ENCODE results near the gene TMEM72. TPM values are rescaled to one million over a fixed set of nuclear protein-coding genes. Genes with fewer than 3 reads are reported as not detected.

Gene TMEM72
- not detected for total RNA-seq (ENCODE audit: unreplicated experiment)
- long read RNA-seq, result 0 reads

DNA sequence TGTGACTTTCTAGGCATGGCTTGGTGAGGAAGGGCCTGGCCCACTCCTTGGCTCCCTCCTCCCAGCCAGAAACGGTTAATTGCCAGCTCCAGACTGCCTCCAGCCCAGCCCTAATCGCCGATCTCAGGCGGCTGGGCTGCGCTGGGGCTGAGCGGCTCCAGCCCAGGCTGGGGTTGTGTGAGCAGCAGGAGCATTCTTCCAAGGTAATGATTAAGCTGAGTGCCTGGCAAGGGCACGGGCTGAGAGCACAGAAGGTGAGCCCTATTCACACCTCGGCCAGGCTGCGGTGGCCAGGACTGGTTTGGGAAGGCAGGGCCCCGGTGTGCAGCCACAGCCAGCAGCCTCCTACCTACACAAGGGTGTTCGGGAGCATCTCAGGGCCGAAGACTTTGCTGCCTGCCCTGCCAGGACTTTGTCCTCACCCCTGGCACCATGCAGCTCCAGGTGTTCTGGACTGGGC, at the start of gene TMEM72:
Gene TMEM72 (plus strand): TSS at position 257 of the 460 bp plus-strand sequence. CDS start 176 bp downstream, at position 433.
- TF ChIP-seq, protein P1, sequence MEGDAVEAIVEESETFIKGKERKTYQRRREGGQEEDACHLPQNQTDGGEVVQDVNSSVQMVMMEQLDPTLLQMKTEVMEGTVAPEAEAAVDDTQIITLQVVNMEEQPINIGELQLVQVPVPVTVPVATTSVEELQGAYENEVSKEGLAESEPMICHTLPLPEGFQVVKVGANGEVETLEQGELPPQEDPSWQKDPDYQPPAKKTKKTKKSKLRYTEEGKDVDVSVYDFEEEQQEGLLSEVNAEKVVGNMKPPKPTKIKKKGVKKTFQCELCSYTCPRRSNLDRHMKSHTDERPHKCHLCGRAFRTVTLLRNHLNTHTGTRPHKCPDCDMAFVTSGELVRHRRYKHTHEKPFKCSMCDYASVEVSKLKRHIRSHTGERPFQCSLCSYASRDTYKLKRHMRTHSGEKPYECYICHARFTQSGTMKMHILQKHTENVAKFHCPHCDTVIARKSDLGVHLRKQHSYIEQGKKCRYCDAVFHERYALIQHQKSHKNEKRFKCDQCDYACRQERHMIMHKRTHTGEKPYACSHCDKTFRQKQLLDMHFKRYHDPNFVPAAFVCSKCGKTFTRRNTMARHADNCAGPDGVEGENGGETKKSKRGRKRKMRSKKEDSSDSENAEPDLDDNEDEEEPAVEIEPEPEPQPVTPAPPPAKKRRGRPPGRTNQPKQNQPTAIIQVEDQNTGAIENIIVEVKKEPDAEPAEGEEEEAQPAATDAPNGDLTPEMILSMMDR (IDR thresholded peaks at IDR 0.05; ENCODE audit: unreplicated experiment), result no peak
- H3K9me3 Mint-ChIP-seq (ENCODE audit: unreplicated experiment), result no peaks in the 10 kb centered on the region
- no peak within 1 kb of the TSS for H3K27ac Mint-ChIP-seq (ENCODE audit: unreplicated experiment)

DNA sequence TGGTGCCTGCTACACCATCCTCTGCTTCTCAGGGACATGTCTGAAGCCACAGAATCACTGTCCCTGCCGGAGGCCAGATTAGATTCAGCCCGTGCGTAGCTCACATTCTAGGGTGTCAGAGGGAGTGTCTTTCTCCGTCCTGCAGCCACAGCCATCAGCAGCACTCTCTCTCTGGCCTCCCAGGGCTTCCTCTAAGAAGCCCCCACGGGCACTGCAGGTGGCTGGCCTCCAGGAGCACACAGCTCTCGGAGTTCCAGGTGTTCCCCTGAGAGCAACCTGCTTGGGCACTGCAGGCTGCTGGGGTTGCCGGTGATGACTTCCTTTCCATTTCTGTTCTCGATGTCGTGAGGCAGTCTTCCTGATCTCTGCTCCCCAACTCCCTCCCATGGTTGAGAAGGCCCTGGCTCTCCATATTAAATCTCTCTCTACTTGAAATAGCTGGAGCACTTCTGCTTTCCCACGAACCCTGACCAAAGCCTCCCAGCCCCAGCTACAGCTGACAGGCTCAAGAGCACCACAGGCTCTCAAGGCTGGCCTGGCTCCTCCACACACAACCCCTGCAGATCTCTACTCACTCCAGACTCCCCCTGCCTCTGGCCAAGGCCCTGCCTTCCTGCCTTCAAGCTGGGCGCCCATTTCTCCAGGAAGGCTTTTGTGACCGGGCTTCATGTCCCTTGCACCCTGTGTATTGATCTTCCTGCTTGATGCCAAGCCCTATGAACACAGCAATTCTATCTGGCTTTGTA, 49.0 kb upstream of the TMEM72 start:
- Mint-ChIP-seq H3K4me3 (ENCODE audit: unreplicated experiment) (no peak overlapping the region), H3K36me3 (ENCODE audit: low read depth, unreplicated experiment) (no peaks in the 10 kb centered on the region), H3K4me1 (ENCODE audit: unreplicated experiment) (peaks cover 6% of the 10 kb centered on the region), H3K9me3 (ENCODE audit: unreplicated experiment) (no peaks in the 10 kb centered on the region), H3K27me3 (ENCODE audit: unreplicated experiment) (peaks cover 7% of the 10 kb centered on the region), H3K27ac (ENCODE audit: unreplicated experiment) (no peak overlapping the region)
- DNase-seq (ENCODE audit: low spot score), result no peak
- TF ChIP-seq, protein P1 (IDR thresholded peaks at IDR 0.05; ENCODE audit: unreplicated experiment), result no peak

More for the DNA sequence above, at the start of gene TMEM72:
- peaks cover 4% of the 10 kb centered on the region for H3K36me3 Mint-ChIP-seq (ENCODE audit: low read depth, unreplicated experiment)
- peaks cover 8% of the 10 kb centered on the region for H3K27me3 Mint-ChIP-seq (ENCODE audit: unreplicated experiment)
- no peak within 1 kb of the TSS for H3K4me3 Mint-ChIP-seq (ENCODE audit: unreplicated experiment)
- H3K4me1 Mint-ChIP-seq (ENCODE audit: unreplicated experiment), result peaks cover 18% of the 10 kb centered on the region
- DNase-seq (ENCODE audit: low spot score), result no peak

DNA sequence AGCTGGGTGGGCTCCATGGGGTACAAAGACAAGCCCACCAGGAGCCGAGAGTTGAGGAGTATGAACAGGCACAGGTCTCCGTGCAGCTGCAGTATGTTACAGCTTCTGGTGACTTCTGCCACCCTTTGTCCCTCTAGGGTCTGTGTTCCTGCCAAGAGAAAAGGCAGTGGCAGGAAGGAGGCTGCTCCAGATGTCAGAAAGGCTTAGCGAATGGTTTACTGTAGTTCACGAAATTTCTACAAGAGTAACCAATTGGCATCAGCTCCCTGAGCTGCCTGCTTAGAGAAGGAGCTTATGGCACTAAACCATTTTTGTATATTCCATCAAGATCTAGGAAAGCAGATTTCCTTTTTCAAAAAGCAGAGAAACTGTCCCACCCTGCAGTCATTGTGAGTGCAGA, 48.2 kb upstream of the TMEM72 start:
- Mint-ChIP-seq H3K27ac (ENCODE audit: unreplicated experiment) (no peak overlapping the region), H3K27me3 (ENCODE audit: unreplicated experiment) (peaks cover 7% of the 10 kb centered on the region), H3K9me3 (ENCODE audit: unreplicated experiment) (no peaks in the 10 kb centered on the region), H3K4me1 (ENCODE audit: unreplicated experiment) (peaks cover 6% of the 10 kb centered on the region), H3K36me3 (ENCODE audit: low read depth, unreplicated experiment) (no peaks in the 10 kb centered on the region), H3K4me3 (ENCODE audit: unreplicated experiment) (no peak overlapping the region)
- TF ChIP-seq, protein P1 (IDR thresholded peaks at IDR 0.05; ENCODE audit: unreplicated experiment), result no peak
- no peak for DNase-seq (ENCODE audit: low spot score)

DNA sequence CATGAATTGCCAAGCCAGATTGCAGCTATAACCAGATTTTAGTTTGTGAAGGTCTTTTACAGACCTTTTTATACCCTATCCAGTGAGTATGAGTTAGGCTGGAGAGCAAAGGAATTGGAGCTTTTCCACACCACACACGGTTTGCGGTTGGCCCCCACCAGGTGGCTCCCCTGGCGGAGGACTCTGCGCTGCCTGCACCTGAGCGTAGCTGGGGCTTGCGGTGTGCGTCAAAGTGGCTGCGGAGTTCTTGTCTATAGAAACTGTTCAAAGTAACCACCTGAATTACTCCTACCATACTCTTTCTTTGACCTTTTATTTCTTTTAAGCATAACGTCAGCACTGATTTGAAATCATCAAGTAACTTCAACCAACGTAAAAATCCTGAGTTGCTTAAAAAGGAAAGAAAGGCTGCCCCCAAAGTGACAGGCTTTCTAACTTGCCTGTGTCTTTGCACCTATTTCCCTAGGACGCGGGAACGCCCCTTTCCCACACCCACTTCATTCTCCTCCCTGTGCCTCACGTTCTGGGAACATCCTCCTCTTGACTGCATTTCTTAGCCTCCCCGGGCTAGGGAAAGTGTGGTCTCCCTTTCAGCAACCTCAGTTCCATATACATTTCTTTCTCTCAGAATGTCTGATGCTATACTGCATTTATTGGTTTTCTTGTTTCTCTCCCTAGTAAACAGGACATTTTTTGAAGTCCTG, 47.6 kb upstream of the TMEM72 start:
- Mint-ChIP-seq H3K27me3 (ENCODE audit: unreplicated experiment) (peaks cover 7% of the 10 kb centered on the region), H3K4me1 (ENCODE audit: unreplicated experiment) (peaks cover 6% of the 10 kb centered on the region)

More for the DNA sequence above, 47.6 kb upstream of the TMEM72 start:
- Mint-ChIP-seq H3K27ac (ENCODE audit: unreplicated experiment) (no peak overlapping the region), H3K4me3 (ENCODE audit: unreplicated experiment) (peak overlapping the region; percentile 43), H3K36me3 (ENCODE audit: low read depth, unreplicated experiment) (no peaks in the 10 kb centered on the region), H3K9me3 (ENCODE audit: unreplicated experiment) (no peaks in the 10 kb centered on the region)
- no peak for DNase-seq (ENCODE audit: low spot score)
- TF ChIP-seq, protein P1 (IDR thresholded peaks at IDR 0.05; ENCODE audit: unreplicated experiment), result no peak
